ENCODE measurements around the gene PDCD2. TPM values are rescaled to one million over a fixed set of nuclear protein-coding genes. Genes with fewer than 3 reads are reported as not detected.
"Not testable (repeated sequence)": the region's sequence is repeated elsewhere in the genome, so short reads cannot be mapped to it uniquely, and the experiment has no call there.

The PDCD2 gene
- total RNA-seq, 1 donor from 2014 or later, result 48.8 TPM

GRCh38 chr6:170532867-170533488, 51.5 kb downstream of the PDCD2 start:
- Mint-ChIP-seq H3K4me3 (ENCODE audit: unreplicated experiment) (no peak overlapping the region), H3K9me3 (ENCODE audit: low read depth) (no peaks in the 10 kb centered on the region), H3K27ac (ENCODE audit: unreplicated experiment) (no peak overlapping the region), H3K4me1 (ENCODE audit: low read depth) (peaks cover 14% of the 10 kb centered on the region), H3K36me3 (ENCODE audit: low read depth) (peaks cover 27% of the 10 kb centered on the region), H3K27me3 (ENCODE audit: low read depth) (no peaks in the 10 kb centered on the region)
- no peak for DNase-seq (ENCODE audit: low spot score)
- TF ChIP-seq, protein P1, sequence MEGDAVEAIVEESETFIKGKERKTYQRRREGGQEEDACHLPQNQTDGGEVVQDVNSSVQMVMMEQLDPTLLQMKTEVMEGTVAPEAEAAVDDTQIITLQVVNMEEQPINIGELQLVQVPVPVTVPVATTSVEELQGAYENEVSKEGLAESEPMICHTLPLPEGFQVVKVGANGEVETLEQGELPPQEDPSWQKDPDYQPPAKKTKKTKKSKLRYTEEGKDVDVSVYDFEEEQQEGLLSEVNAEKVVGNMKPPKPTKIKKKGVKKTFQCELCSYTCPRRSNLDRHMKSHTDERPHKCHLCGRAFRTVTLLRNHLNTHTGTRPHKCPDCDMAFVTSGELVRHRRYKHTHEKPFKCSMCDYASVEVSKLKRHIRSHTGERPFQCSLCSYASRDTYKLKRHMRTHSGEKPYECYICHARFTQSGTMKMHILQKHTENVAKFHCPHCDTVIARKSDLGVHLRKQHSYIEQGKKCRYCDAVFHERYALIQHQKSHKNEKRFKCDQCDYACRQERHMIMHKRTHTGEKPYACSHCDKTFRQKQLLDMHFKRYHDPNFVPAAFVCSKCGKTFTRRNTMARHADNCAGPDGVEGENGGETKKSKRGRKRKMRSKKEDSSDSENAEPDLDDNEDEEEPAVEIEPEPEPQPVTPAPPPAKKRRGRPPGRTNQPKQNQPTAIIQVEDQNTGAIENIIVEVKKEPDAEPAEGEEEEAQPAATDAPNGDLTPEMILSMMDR (IDR thresholded peaks at IDR 0.05), result no peak

- Mint-ChIP-seq H3K36me3 (ENCODE audit: low read depth) (peaks cover 6% of the 10 kb centered on the region), H3K27me3 (ENCODE audit: low read depth) (no peaks in the 10 kb centered on the region), H3K27ac (ENCODE audit: unreplicated experiment) (peak overlapping the region; percentile 73), H3K9me3 (ENCODE audit: low read depth) (no peaks in the 10 kb centered on the region), H3K4me3 (ENCODE audit: unreplicated experiment) (no peak overlapping the region), H3K4me1 (ENCODE audit: low read depth) (peaks cover 14% of the 10 kb centered on the region)
- DNase-seq (ENCODE audit: low spot score), result no peak
- TF ChIP-seq, protein P1 (IDR thresholded peaks at IDR 0.05), result peak; percentile 92
Observed at GRCh38 chr6:170529839-170530469, 54.5 kb downstream of the PDCD2 start.

DNA sequence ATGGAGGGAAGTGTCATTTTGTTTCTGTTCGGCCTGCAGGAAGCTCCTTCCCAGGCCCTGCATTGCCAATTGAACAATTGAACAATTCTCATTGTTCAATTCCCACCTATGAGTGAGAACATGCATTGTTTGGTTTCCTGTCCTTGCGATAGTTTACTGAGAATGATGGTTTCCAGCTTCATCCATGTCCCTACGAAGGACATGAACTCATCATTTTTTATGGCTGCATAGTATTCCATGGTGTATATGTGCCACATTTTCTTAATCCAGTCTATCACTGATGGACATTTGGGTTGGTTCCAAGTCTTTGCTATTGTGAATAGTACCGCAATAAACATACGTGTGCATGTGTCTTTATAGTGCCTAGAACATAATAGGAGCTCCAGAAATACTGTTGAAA, 56.4 kb downstream of the PDCD2 start:
- not testable (repeated sequence) for H3K9me3 Mint-ChIP-seq (ENCODE audit: low read depth); H3K27ac Mint-ChIP-seq (ENCODE audit: unreplicated experiment); H3K27me3 Mint-ChIP-seq (ENCODE audit: low read depth); H3K4me3 Mint-ChIP-seq (ENCODE audit: unreplicated experiment); DNase-seq (ENCODE audit: low spot score); H3K36me3 Mint-ChIP-seq (ENCODE audit: low read depth)
- H3K4me1 Mint-ChIP-seq (ENCODE audit: low read depth), result peaks cover 11% of the 10 kb centered on the region

DNA sequence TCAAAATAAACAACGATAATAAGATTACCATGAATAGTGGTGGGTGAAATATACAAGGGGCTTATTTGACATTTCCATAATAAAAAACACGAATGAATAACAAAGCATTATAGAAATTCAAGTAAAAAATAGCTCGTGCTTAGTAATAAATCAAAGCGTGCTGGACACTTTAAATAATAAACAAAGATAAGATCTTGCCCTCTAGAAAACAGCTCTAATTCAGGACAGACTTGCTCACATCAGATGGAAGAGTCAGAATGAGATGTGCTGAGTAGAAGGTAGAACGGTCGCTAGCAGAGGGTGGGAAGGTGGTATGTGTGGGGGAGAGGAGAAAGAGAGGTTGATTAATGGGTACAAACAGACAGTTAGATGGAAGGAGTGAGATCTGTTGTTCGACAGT, 58.6 kb downstream of the PDCD2 start:
- H3K4me3 Mint-ChIP-seq (ENCODE audit: unreplicated experiment), result no peak overlapping the region
- H3K9me3 Mint-ChIP-seq (ENCODE audit: low read depth), result peaks cover 2% of the 10 kb centered on the region
- H3K36me3 Mint-ChIP-seq (ENCODE audit: low read depth), result no peaks in the 10 kb centered on the region
- TF ChIP-seq, protein P1 (IDR thresholded peaks at IDR 0.05), result no peak
- DNase-seq (ENCODE audit: low spot score), result no peak
- no peak overlapping the region for H3K27ac Mint-ChIP-seq (ENCODE audit: unreplicated experiment)
- H3K27me3 Mint-ChIP-seq (ENCODE audit: low read depth), result peaks cover under 1% of the 10 kb centered on the region
- H3K4me1 Mint-ChIP-seq (ENCODE audit: low read depth), result peaks cover 9% of the 10 kb centered on the region

Other genes with a start within 250 kb of the PDCD2 start
- 129 to 173 TPM (median 137 TPM) in 3 replicates for gene PSMB1, start 31.3 kb downstream of the PDCD2 start, total RNA-seq
- 13.2 to 14.1 TPM (median 13.4 TPM) in 3 replicates for gene TBP, start 30.3 kb downstream of the PDCD2 start, total RNA-seq

Measured in chondrocyte (in vitro differentiated cells).